NB4 (cell line): Measurements from ENCODE around the gene DPYD.

Experiments
- DNase-seq: peaks from one replicate; pipeline ENCODE4 v3.0.0; 2010; ENCODE audit warnings: low read depth
- H3K4me3 ChIP-seq: one replicate; pipeline ENCODE4 v1.5.1; 2011; ENCODE audit warnings: mild to moderate bottlenecking, low read depth, low read length, moderate library complexity
- MAX ChIP-seq: IDR thresholded peaks from 2 replicates; pipeline ENCODE4 v1.6.1; 2011; ENCODE audit warnings: low read depth, low read length
- MYC ChIP-seq: IDR thresholded peaks from 2 replicates; pipeline ENCODE4 v1.6.1; 2011; ENCODE audit warnings: low read depth, low read length
- POLR2A ChIP-seq: IDR thresholded peaks from 2 replicates; pipeline ENCODE4 v1.6.1; 2011; ENCODE audit warnings: mild to moderate bottlenecking; ENCODE audit not compliant: insufficient read length; ENCODE audit errors: extremely low read depth
- TF ChIP-seq, protein P1 (sequence below): IDR thresholded peaks from one replicate; pipeline ENCODE4 v1.5.1; 2012; ENCODE audit warnings: low read depth, low read length

The DPYD gene

GRCh38 chr1:97619706-97620105, 301.1 kb downstream of the DPYD start:
- TF ChIP-seq, protein P1, sequence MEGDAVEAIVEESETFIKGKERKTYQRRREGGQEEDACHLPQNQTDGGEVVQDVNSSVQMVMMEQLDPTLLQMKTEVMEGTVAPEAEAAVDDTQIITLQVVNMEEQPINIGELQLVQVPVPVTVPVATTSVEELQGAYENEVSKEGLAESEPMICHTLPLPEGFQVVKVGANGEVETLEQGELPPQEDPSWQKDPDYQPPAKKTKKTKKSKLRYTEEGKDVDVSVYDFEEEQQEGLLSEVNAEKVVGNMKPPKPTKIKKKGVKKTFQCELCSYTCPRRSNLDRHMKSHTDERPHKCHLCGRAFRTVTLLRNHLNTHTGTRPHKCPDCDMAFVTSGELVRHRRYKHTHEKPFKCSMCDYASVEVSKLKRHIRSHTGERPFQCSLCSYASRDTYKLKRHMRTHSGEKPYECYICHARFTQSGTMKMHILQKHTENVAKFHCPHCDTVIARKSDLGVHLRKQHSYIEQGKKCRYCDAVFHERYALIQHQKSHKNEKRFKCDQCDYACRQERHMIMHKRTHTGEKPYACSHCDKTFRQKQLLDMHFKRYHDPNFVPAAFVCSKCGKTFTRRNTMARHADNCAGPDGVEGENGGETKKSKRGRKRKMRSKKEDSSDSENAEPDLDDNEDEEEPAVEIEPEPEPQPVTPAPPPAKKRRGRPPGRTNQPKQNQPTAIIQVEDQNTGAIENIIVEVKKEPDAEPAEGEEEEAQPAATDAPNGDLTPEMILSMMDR, result no peak
- no peak for TF ChIP-seq MYC
- TF ChIP-seq POLR2A, result no peak
- no peak for TF ChIP-seq MAX
- no peak for DNase-seq
- H3K4me3 ChIP-seq, result no peak overlapping the region

- no peak for TF ChIP-seq MAX
- TF ChIP-seq POLR2A, result no peak
- no peak for TF ChIP-seq MYC
- TF ChIP-seq, protein P1, result no peak
- no peak overlapping the region for H3K4me3 ChIP-seq
- DNase-seq, result no peak
Measured at GRCh38 chr1:97610748-97611147, 310.1 kb downstream of the DPYD start.

DNA sequence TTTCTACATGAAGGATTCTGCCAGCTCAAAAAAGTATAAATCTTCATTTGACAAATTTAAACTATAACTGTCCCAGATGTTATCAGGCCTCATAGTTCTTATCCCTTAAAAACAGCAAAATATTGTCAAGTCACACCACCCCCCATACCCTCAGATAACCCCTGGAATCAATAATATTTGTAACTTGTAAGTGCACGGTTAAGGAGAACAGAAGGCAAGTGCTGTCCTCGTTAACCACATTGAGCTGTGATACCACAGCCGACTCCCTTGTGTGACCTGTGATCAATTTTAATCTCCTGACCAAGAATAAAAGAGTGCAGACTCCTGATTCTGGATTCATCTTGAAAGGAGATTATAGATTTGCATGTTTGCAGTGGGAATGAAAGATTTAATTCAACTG, 310.7 kb downstream of the DPYD start:
- TF ChIP-seq POLR2A (no peak), MYC (no peak), MAX (no peak)
- TF ChIP-seq, protein P1, result no peak
- no peak for DNase-seq
- H3K4me3 ChIP-seq, result no peak overlapping the region

DNA sequence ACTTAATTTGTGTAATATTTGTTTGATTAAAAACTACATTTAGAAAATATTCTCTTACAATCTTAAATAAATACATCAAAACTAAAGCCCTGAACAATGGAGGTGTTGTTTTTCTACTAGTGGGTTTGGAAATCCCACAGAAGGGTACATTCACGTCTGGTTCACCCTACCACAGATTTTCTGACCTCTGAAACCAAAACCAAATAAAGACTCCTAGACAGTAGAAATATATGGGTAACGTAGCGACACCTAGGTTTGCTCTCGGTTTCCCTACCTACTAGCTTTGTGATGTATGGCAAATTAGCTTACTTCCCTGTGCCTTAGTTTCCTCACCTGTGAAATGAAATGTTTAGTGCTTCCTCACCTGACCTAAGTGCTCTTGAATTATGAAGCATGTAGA, 312.6 kb downstream of the DPYD start:
- no peak overlapping the region for H3K4me3 ChIP-seq
- TF ChIP-seq MYC (no peak), POLR2A (no peak), MAX (no peak)
- TF ChIP-seq, protein P1, result no peak
- no peak for DNase-seq

DNA sequence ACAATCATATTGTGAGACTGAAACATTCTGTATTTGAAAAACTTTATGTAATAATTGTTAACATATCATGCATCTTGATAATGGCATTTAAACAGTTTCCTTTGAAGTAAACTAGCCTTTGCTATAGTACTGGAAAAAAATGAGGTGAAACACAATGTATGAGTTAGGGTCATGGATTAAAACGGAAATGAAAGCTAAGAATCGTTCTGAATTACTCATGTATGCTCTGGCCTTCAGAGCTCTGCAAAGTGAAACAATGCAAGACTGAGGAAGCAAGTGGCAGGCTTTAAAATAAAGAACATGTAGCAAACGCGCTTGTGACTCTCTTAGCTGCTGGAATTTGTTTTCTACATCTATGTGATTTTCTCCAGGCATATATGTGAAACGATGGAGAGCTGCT, 317.1 kb downstream of the DPYD start:
- no peak for DNase-seq
- no peak overlapping the region for H3K4me3 ChIP-seq
- TF ChIP-seq, protein P1, result no peak
- TF ChIP-seq MYC (no peak), POLR2A (no peak), MAX (no peak)

- no peak for DNase-seq
- no peak for TF ChIP-seq MAX
- TF ChIP-seq MYC, result no peak
- TF ChIP-seq, protein P1, result no peak
- TF ChIP-seq POLR2A, result no peak
- no peak overlapping the region for H3K4me3 ChIP-seq
Measured at GRCh38 chr1:97603218-97603617, 317.6 kb downstream of the DPYD start.
